SK-N-SH (cell line): ENCODE data around the gene OMP. TPM values are rescaled to one million over a fixed set of nuclear protein-coding genes. Genes with fewer than 3 reads are reported as not detected.

Experiments
- CTCF ChIA-PET: fragments of 300-600, 350-600 bp; formaldehyde crosslinking; extraction: SDS; loops from one replicate; lab custom pipeline; 2021; lab: Yijun Ruan, JAX
- POLR2A ChIA-PET: fragments of 350-600 bp; sonication (Branson Sonifier 250); formaldehyde crosslinking; extraction: SDS; loops from one replicate; lab custom pipeline; 2020; ENCODE audit warnings: antibody characterized with exemption, inconsistent platforms; lab: Yijun Ruan, JAX
- DNase-seq: peaks from one replicate; pipeline ENCODE4 v3.0.0; 2012
- H2AFZ ChIP-seq: fragments of 200-600 bp; sonication (generic); 2 replicates; pipeline ENCODE4 v1.8.1; 2016; ENCODE audit warnings: antibody characterized with exemption, mild to moderate bottlenecking, low read depth
- H3F3A ChIP-seq: fragments of 200-600 bp; sonication (generic); replicated peaks from 2 replicates; pipeline ENCODE3; 2016; ENCODE audit warnings: antibody characterized with exemption, mild to moderate bottlenecking; ENCODE audit not compliant: insufficient read depth
- H3K27ac ChIP-seq, 2 experiments: fragments of 200-500 bp in 1 of 2; fragments of 200-600 bp in 1 of 2; sonication (Bioruptor generic) in 1 of 2; sonication (generic), shearing (Covaris generic) in 1 of 2; 2 replicates each; pipeline versions ENCODE4 v1.5.1 to v1.6.1; 2014 to 2016; ENCODE audit warnings: low read depth in 2 of 2, inconsistent platforms in 1 of 2, low read length in 1 of 2, mild to moderate bottlenecking in 1 of 2, mixed read lengths in 1 of 2
- H3K27me3 ChIP-seq: fragments of 200-600 bp; sonication (generic), shearing (Covaris generic); 2 replicates; pipeline ENCODE4 v1.6.1; 2016; ENCODE audit warnings: mixed run types; ENCODE audit not compliant: insufficient read depth
- H3K36me3 ChIP-seq, 2 experiments: fragments of 200-500 bp in 1 of 2; fragments of 200-600 bp in 1 of 2; sonication (Bioruptor generic) in 1 of 2; sonication (generic) in 1 of 2; replicated peaks in 1 of 2; 2 replicates each; pipeline versions ENCODE3 to v1.5.1; 2014 to 2016; ENCODE audit warnings: low read length in 1 of 2, mild to moderate bottlenecking in 1 of 2; ENCODE audit not compliant: insufficient read depth in 2 of 2, control insufficient read depth in 1 of 2
- H3K4me1 ChIP-seq, 2 experiments: fragments of 200-500 bp in 1 of 2; fragments of 200-600 bp in 1 of 2; sonication (Bioruptor generic) in 1 of 2; sonication (generic), shearing (Covaris generic) in 1 of 2; 2 replicates each; pipeline versions ENCODE4 v1.5.1 to v1.6.1; 2014 to 2016; ENCODE audit warnings: low read depth in 1 of 2, low read length in 1 of 2, mixed run types in 1 of 2; ENCODE audit not compliant: insufficient read depth in 2 of 2, control insufficient read depth in 1 of 2
- H3K4me2 ChIP-seq: fragments of 200-600 bp; sonication (generic), shearing (Covaris generic); 2 replicates; pipeline ENCODE4 v1.6.1; 2017; ENCODE audit warnings: mixed run types
- H3K4me3 ChIP-seq, 2 experiments: fragments of 200-500 bp in 1 of 2; fragments of 200-600 bp in 1 of 2; sonication (Bioruptor generic) in 1 of 2; sonication (generic), shearing (Covaris generic) in 1 of 2; 2 replicates each; pipeline versions ENCODE4 v1.5.1 to v1.8.1; 2014 to 2016; ENCODE audit warnings: low read depth in 2 of 2, inconsistent platforms in 1 of 2, low read length in 1 of 2, mild to moderate bottlenecking in 1 of 2, mixed read lengths in 1 of 2, moderate library complexity in 1 of 2
- H3K79me2 ChIP-seq: fragments of 200-600 bp; sonication (generic); 2 replicates; pipeline ENCODE4 v1.8.1; 2017; ENCODE audit warnings: mild to moderate bottlenecking; ENCODE audit not compliant: insufficient read depth
- H3K9ac ChIP-seq: fragments of 200-600 bp; sonication (generic); 2 replicates; pipeline ENCODE4 v1.6.1; 2017; ENCODE audit warnings: mixed run types
- H3K9me2 ChIP-seq: fragments of 200-600 bp; sonication (generic); 2 replicates; pipeline ENCODE4 v1.6.1; 2017; ENCODE audit warnings: mixed run types
- H3K9me3 ChIP-seq: fragments of 200-600 bp; sonication (generic); 2 replicates; pipeline ENCODE4 v1.6.1; 2017; ENCODE audit warnings: mixed run types, mild to moderate bottlenecking, moderate library complexity
- H4K20me1 ChIP-seq: fragments of 200-600 bp; sonication (generic); 2 replicates; pipeline ENCODE4 v1.6.1; 2017; ENCODE audit warnings: mild to moderate bottlenecking, mixed run types; ENCODE audit not compliant: insufficient read depth
- ELF1 ChIP-seq: IDR thresholded peaks from 2 replicates; pipeline ENCODE4 v1.4.0; 2012
- EP300 ChIP-seq, 2 experiments: IDR thresholded peaks; 2 replicates each; pipeline versions ENCODE4 v1.4.0 to v1.6.1; 2012; ENCODE audit warnings: borderline replicate concordance in 1 of 2, low read depth in 1 of 2, low read length in 1 of 2
- JUND ChIP-seq: IDR thresholded peaks from 2 replicates; pipeline ENCODE4 v1.4.0; 2012
- MXI1 ChIP-seq: IDR thresholded peaks from 2 replicates; pipeline ENCODE4 v1.6.1; 2012; ENCODE audit warnings: mild to moderate bottlenecking, low read depth, low read length, improper control_type of control experiment
- NFIC ChIP-seq: IDR thresholded peaks from 2 replicates; pipeline ENCODE4 v1.4.0; 2012; ENCODE audit warnings: borderline replicate concordance
- POLR2AphosphoS5 ChIP-seq: IDR thresholded peaks from 2 replicates; pipeline ENCODE4 v1.6.1; 2012; ENCODE audit warnings: low read depth, low read length
- RCOR1 ChIP-seq: fragments of 150-350 bp; IDR thresholded peaks from 2 replicates; pipeline ENCODE4 v1.6.1; 2017; ENCODE audit warnings: antibody characterized with exemption, low read length
- REST ChIP-seq: IDR thresholded peaks from 2 replicates; pipeline ENCODE4 v1.6.1; 2012; ENCODE audit warnings: mild to moderate bottlenecking, low read depth, low read length, moderate library complexity
- TAF1 ChIP-seq: IDR thresholded peaks from 2 replicates; pipeline ENCODE4 v1.6.1; 2012; ENCODE audit warnings: low read depth, mild to moderate bottlenecking, low read length, moderate library complexity, borderline replicate concordance
- USF2 ChIP-seq: fragments of 150-350 bp; IDR thresholded peaks from 2 replicates; pipeline ENCODE4 v1.6.1; 2017; ENCODE audit warnings: antibody characterized with exemption, low read length, low read depth, borderline replicate concordance
- WGBS: methylation state at CpG from one replicate; pipeline ENCODE4 v1.1.6; 2017; ENCODE audit warnings: low lambda C conversion rate; 5-methylcytosine and 5-hydroxymethylcytosine counted together
- polyA plus RNA-seq, 3 experiments: library from polyadenylated mRNA; depleted of rRNA; stranded (reverse); fragments of >200 nt; gene quantifications; 2 replicates each; pipeline ENCODE4 v1.2.3, GENCODE V29; 2012

Gene OMP
- polyA plus RNA-seq, 1 of the 3 experiments (the other 2 are of a cell fraction) = 0.20 TPM

- no peak for DNase-seq
- peaks cover 79% of the 10 kb centered on the region for H3K79me2 ChIP-seq
- peaks cover 38 to 75% of the 10 kb centered on the region in 2 experiments; a peak in 3 of 4 replicates for H3K4me1 ChIP-seq
- no peak overlapping the region for H2AFZ ChIP-seq
- H3K27ac ChIP-seq = peak overlapping the region; percentile 94 to 97
- no peaks in the 10 kb centered on the region for H3K9me3 ChIP-seq
- POLR2A ChIA-PET = interaction anchor here (0.9 to 1.4 kb wide), 2 partner anchors 10 to 13 kb away, joined by 3 to 15 read pairs; no protein-coding TSS in a partner anchor
- peaks cover 4% of the 10 kb centered on the region; the same call in 1 of the 2 replicates for H4K20me1 ChIP-seq
- peaks cover 42% of the 10 kb centered on the region for H3F3A ChIP-seq
- peaks cover 0 to 5% of the 10 kb centered on the region in 2 experiments for H3K36me3 ChIP-seq
- WGBS = 71% methylated on average over 13 of the region's 15 CpGs
- CTCF ChIA-PET = interaction anchor here (0.8 to 4.1 kb wide), 8 partner anchors 10 to 116 kb away, joined by 3 to 66 read pairs (median 11); partner anchors contain the start of gene OMP
- peak overlapping the region; percentile 60; the same call in 1 of the 2 replicates for H3K9ac ChIP-seq
- H3K27me3 ChIP-seq = no peaks in the 10 kb centered on the region
- TF ChIP-seq USF2 (no peak), NFIC (no peak), MXI1 (no peak), POLR2AphosphoS5 (no peak), EP300 (IDR thresholded peaks at IDR 0.05; ENCODE audit: borderline replicate concordance in 1 of 2, low read depth in 1 of 2, low read length in 1 of 2) (no peak), REST (no peak), TAF1 (no peak), JUND (no peak), ELF1 (no peak), RCOR1 (no peak)
- TF ChIP-seq, all 33 proteins: peak for 0
- no peaks in the 10 kb centered on the region for H3K9me2 ChIP-seq
- H3K4me3 ChIP-seq = no peak overlapping the region
- H3K4me2 ChIP-seq = peak overlapping the region; percentile 95
Observed at GRCh38 chr11:77071671-77072605, 30.7 kb upstream of the OMP start.
